K562 (cell line): Measurements from ENCODE around the gene ASAH2. TPM values are rescaled to one million over a fixed set of nuclear protein-coding genes. Genes with fewer than 3 reads are reported as not detected.
A peak's percentile ranks its signal among the peaks of the same experiment; 100 is the strongest.

Experiments
- ADNP ChIP-seq: fragments of 200-800 bp; sonication (Bioruptor generic); IDR thresholded peaks from 2 replicates; pipeline ENCODE4 v1.6.1; 2016; ENCODE audit warnings: missing genetic modification characterization, missing compliant biosample characterization
- CHD1 ChIP-seq: fragments of 200-600 bp; sonication (generic); IDR thresholded peaks from one replicate; pipeline ENCODE4 v1.6.1; 2012; ENCODE audit warnings: mild to moderate bottlenecking, moderate library complexity, low read length, inconsistent platforms
- EWSR1 ChIP-seq: fragments of 450-650 bp; IDR thresholded peaks from 2 replicates; pipeline ENCODE4 v1.6.1; 2018; ENCODE audit warnings: borderline replicate concordance, mild to moderate bottlenecking, low read depth, moderate library complexity; ENCODE audit not compliant: partially characterized antibody
- HNRNPK ChIP-seq: fragments of 200-400 bp; formaldehyde crosslinking; IDR thresholded peaks from one replicate; pipeline ENCODE4 v1.6.1; 2018; ENCODE audit warnings: mild to moderate bottlenecking, low read depth, low read length; ENCODE audit not compliant: poor library complexity, severe bottlenecking
- XRCC3 ChIP-seq: fragments of 450-650 bp; IDR thresholded peaks from 2 replicates; pipeline ENCODE4 v1.6.1; 2017; ENCODE audit warnings: mild to moderate bottlenecking, moderate library complexity
- ZC3H8 ChIP-seq: fragments of 450-650 bp; IDR thresholded peaks from 2 replicates; pipeline ENCODE4 v1.6.1; 2017
- ZFP36 ChIP-seq: fragments of 150-350 bp; IDR thresholded peaks from 2 replicates; pipeline ENCODE4 v1.6.1; 2018; ENCODE audit warnings: low read length, low read depth; ENCODE audit not compliant: partially characterized antibody
- ZNF175 ChIP-seq: fragments of 200-800 bp; sonication (Bioruptor generic); IDR thresholded peaks from 2 replicates; pipeline ENCODE4 v1.6.1; 2016; ENCODE audit warnings: low read depth, mild to moderate bottlenecking, missing genetic modification characterization, missing compliant biosample characterization
- ZNF197 ChIP-seq: fragments of 200-800 bp; sonication (Bioruptor generic); IDR thresholded peaks from 2 replicates; pipeline ENCODE4 v1.6.1; 2016; ENCODE audit warnings: low read depth, missing genetic modification characterization, missing compliant biosample characterization
- polyA plus RNA-seq, 8 experiments: library from polyadenylated mRNA; depleted of rRNA in 4 of 8; stranded (reverse) in 5 of 8; unstranded in 3 of 8; fragments of >200 nt; fragmentation: Nextera tagmentation in 2 of 8; fragmentation: Illumina TruSeq in 1 of 8; extraction: Ambion mirVana in 2 of 8; extraction: Trizol in 1 of 8; gene quantifications; 2 replicates each; pipeline versions ENCODE4 v1.2.1 to v1.2.3, GENCODE V29; 2011 to 2014; ENCODE audit warnings: inconsistent platforms in 1 of 8, missing spikeins in 1 of 8
- total RNA-seq, 7 experiments: library from RNA; depleted of rRNA in 6 of 7; stranded (reverse); fragments of >200 nt in 6 of 7; fragmentation: Illumina TruSeq in 2 of 7; extraction: Trizol in 2 of 7; gene quantifications; 2 replicates each; pipeline versions ENCODE4 v1.2.1 to v1.2.3, GENCODE V29; 2011 to 2021; ENCODE audit warnings: low replicate concordance in 1 of 7
- TF ChIP-seq, protein P1 (sequence below), 2 experiments: fragments of 200-800 bp in 1 of 2; sonication (Bioruptor generic) in 1 of 2; sonication (generic) in 1 of 2; formaldehyde crosslinking in 1 of 2; IDR thresholded peaks in 1 of 2; conservative IDR thresholded peaks in 1 of 2; 2 replicates each; pipeline versions ENCODE4 v1.5.0 to v1.6.1; 2016 to 2020; ENCODE audit warnings: missing compliant biosample characterization in 1 of 2, missing genetic modification characterization in 1 of 2, missing genetic modification reagents in 1 of 2
- TF ChIP-seq, protein P2 (sequence below): IDR thresholded peaks from 2 replicates; pipeline ENCODE4 v1.6.1; 2016; ENCODE audit warnings: missing genetic modification characterization, missing compliant biosample characterization
- TF ChIP-seq, protein P3 (sequence below): fragments of 200-800 bp; sonication (Bioruptor generic); IDR thresholded peaks from 2 replicates; pipeline ENCODE4 v1.6.1; 2016; ENCODE audit warnings: missing genetic modification characterization, missing compliant biosample characterization

Gene ASAH2
- total and polyA plus RNA-seq, 9 of the 15 experiments (the other 6 are each of a cell fraction or from before 2014, with no cell fraction given): 2.5 to 12.0 (median 8.5) TPM

DNA sequence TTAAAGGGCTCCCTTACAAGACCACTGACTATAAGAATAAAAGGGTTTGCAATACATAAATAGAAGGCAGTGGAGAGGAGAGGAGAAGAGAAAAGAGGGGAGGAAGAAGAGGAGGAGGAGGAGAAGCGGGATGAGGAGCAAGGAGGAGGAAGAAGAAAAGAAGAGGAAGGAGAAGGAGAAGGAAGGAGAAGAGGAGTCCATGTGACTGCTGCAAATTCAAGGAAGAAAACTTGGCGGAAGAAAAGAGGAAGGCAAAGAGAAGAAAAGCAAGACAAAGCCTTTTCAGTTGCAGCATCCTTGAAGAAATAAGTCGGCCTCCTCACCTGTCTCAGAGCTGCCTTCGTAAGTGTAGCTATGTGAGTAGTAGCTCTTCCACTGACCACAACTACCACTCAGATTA lies 22.6 kb downstream of the ASAH2 start (continued):
- TF ChIP-seq ZNF197 (no peak), HNRNPK (no peak), ZC3H8 (no peak), CHD1 (no peak), ADNP (tag) (no peak), XRCC3 (no peak), ZFP36 (no peak), ZNF175 (CRISPR knock-in tag) (no peak), EWSR1 (no peak)
- TF ChIP-seq, protein P1, sequence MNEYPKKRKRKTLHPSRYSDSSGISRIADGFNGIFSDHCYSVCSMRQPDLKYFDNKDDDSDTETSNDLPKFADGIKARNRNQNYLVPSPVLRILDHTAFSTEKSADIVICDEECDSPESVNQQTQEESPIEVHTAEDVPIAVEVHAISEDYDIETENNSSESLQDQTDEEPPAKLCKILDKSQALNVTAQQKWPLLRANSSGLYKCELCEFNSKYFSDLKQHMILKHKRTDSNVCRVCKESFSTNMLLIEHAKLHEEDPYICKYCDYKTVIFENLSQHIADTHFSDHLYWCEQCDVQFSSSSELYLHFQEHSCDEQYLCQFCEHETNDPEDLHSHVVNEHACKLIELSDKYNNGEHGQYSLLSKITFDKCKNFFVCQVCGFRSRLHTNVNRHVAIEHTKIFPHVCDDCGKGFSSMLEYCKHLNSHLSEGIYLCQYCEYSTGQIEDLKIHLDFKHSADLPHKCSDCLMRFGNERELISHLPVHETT (CRISPR knock-in tag; conservative IDR thresholded peaks at IDR 0.05 in 1 of 2, IDR thresholded peaks at IDR 0.05 in 1 of 2): no peak
- TF ChIP-seq, protein P2, sequence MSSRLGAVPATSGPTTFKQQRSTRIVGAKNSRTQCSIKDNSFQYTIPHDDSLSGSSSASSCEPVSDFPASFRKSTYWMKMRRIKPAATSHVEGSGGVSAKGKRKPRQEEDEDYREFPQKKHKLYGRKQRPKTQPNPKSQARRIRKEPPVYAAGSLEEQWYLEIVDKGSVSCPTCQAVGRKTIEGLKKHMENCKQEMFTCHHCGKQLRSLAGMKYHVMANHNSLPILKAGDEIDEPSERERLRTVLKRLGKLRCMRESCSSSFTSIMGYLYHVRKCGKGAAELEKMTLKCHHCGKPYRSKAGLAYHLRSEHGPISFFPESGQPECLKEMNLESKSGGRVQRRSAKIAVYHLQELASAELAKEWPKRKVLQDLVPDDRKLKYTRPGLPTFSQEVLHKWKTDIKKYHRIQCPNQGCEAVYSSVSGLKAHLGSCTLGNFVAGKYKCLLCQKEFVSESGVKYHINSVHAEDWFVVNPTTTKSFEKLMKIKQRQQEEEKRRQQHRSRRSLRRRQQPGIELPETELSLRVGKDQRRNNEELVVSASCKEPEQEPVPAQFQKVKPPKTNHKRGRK (tag): peak; percentile 86
- TF ChIP-seq, protein P3, sequence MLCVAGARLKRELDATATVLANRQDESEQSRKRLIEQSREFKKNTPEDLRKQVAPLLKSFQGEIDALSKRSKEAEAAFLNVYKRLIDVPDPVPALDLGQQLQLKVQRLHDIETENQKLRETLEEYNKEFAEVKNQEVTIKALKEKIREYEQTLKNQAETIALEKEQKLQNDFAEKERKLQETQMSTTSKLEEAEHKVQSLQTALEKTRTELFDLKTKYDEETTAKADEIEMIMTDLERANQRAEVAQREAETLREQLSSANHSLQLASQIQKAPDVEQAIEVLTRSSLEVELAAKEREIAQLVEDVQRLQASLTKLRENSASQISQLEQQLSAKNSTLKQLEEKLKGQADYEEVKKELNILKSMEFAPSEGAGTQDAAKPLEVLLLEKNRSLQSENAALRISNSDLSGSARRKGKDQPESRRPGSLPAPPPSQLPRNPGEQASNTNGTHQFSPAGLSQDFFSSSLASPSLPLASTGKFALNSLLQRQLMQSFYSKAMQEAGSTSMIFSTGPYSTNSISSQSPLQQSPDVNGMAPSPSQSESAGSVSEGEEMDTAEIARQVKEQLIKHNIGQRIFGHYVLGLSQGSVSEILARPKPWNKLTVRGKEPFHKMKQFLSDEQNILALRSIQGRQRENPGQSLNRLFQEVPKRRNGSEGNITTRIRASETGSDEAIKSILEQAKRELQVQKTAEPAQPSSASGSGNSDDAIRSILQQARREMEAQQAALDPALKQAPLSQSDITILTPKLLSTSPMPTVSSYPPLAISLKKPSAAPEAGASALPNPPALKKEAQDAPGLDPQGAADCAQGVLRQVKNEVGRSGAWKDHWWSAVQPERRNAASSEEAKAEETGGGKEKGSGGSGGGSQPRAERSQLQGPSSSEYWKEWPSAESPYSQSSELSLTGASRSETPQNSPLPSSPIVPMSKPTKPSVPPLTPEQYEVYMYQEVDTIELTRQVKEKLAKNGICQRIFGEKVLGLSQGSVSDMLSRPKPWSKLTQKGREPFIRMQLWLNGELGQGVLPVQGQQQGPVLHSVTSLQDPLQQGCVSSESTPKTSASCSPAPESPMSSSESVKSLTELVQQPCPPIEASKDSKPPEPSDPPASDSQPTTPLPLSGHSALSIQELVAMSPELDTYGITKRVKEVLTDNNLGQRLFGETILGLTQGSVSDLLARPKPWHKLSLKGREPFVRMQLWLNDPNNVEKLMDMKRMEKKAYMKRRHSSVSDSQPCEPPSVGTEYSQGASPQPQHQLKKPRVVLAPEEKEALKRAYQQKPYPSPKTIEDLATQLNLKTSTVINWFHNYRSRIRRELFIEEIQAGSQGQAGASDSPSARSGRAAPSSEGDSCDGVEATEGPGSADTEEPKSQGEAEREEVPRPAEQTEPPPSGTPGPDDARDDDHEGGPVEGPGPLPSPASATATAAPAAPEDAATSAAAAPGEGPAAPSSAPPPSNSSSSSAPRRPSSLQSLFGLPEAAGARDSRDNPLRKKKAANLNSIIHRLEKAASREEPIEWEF (CRISPR knock-in tag): no peak
